Esophagus muscularis mucosa (tissue), 3 donors: ENCODE data around the gene HMGN2.

Experiments used
- POLR2A ChIP-seq: fragments of 450-650 bp; IDR thresholded peaks from one replicate; pipeline ENCODE4 v1.6.1; 2017; ENCODE audit warnings: antibody characterized with exemption, moderate library complexity, mild to moderate bottlenecking, low read depth
- POLR2AphosphoS5 ChIP-seq, 2 donors: sonication (generic); formaldehyde crosslinking; IDR thresholded peaks; one replicate each; pipeline ENCODE4 v1.6.1; 2017; ENCODE audit warnings: antibody characterized with exemption in 2 of 2
- TF ChIP-seq, protein P1 (sequence below), 3 experiments: fragments of 200-600 bp in 2 of 3; fragments of 450-650 bp in 1 of 3; sonication (generic) in 2 of 3; IDR thresholded peaks; one replicate each; pipeline ENCODE4 v1.5.1; 2017 to 2019; ENCODE audit warnings: antibody characterized with exemption in 3 of 3, mild to moderate bottlenecking in 2 of 3, moderate library complexity in 1 of 3

DNA sequence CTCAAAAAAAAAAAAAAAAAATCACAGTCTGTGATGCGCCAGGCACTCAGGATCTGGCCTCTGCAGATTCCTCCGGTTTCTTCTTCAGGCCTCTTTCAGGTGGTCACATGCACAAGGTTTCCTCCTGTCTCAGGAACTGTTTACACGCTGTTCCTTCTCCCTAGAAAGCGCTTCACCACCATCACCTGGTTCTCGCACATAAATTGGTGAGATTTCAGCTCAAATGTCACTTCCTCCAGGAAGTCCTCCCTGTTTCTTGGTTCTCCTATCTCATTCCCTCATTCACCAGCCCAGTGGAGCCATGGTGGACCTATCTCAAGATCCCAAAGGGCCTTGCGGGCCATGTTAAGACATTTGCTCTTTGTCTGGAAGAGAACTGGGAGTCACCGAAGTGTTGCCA, 26.7 kb downstream of the HMGN2 start:
- TF ChIP-seq POLR2AphosphoS5 (IDR thresholded peaks at IDR 0.05) (no peak), POLR2A (no peak)
- TF ChIP-seq, protein P1, sequence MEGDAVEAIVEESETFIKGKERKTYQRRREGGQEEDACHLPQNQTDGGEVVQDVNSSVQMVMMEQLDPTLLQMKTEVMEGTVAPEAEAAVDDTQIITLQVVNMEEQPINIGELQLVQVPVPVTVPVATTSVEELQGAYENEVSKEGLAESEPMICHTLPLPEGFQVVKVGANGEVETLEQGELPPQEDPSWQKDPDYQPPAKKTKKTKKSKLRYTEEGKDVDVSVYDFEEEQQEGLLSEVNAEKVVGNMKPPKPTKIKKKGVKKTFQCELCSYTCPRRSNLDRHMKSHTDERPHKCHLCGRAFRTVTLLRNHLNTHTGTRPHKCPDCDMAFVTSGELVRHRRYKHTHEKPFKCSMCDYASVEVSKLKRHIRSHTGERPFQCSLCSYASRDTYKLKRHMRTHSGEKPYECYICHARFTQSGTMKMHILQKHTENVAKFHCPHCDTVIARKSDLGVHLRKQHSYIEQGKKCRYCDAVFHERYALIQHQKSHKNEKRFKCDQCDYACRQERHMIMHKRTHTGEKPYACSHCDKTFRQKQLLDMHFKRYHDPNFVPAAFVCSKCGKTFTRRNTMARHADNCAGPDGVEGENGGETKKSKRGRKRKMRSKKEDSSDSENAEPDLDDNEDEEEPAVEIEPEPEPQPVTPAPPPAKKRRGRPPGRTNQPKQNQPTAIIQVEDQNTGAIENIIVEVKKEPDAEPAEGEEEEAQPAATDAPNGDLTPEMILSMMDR (IDR thresholded peaks at IDR 0.05): no peak
